ENCODE data around the gene KIF18B. TPM values are rescaled to one million over a fixed set of nuclear protein-coding genes. Genes with fewer than 3 reads are reported as not detected.

The KIF18B gene
- total RNA-seq, 1 experiment from 2014 or later = 82.2 TPM

DNA sequence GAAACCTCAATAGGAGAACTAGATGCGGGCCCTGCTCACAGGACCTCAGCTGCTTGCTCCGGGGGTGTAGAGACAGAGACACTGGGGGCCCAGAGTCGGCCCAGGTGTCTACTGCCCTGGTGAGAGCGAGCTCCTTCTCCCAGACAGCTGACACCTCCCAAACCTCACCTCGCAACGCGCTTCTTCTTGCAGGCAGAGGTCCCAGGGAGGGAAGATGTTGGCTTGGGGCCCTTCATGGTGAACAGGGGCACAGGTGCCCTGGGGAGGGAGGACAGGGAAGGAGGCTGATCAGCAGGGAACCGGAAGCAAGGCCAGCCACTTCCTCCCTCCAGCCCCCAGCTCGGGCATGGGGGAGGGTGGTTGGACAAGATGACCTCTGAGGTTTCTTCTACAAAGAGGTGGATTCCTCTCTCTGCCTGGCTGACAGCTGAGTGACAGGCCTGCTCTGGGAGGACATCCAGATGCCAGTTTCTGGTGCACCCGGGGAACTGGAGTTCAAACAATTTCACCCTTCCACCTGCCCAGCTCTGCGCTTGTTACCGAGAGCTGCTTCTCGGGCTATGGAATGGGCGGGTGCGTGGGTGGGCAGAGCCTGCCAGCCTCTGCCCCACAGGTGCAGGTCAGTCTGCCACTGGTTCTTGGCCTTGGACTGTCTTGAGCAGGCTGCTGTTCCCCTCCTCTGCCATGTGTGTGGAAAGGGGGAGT, 20.6 kb downstream of the KIF18B start:
- ATAC-seq (no peak), DNase-seq (ENCODE audit: low spot score) (no peak)
- Mint-ChIP-seq H3K9me3 (no peaks in the 10 kb centered on the region), H3K27ac (no peak overlapping the region), H3K27me3 (ENCODE audit: low read depth) (no peaks in the 10 kb centered on the region), H3K36me3 (peaks cover 59% of the 10 kb centered on the region), H3K4me3 (no peak overlapping the region), H3K4me1 (peaks cover 3% of the 10 kb centered on the region; the same call in 1 of the 2 replicates)
- ChIA-PET POLR2A (no interaction called here), CTCF (interaction anchor here (0.6 to 2.0 kb wide), 4 partner anchors 16 to 226 kb away, joined by 3 to 10 read pairs (median 6); partner anchors contain the start of gene ACBD4)
- TF ChIP-seq ZNF138 (CRISPR knock-in tag; conservative IDR thresholded peaks at IDR 0.05) (no peak), NFATC4 (CRISPR knock-in tag; IDR thresholded peaks at IDR 0.05) (no peak), TEAD1 (CRISPR knock-in tag; IDR thresholded peaks at IDR 0.05) (no peak), SMAD4 (CRISPR knock-in tag; IDR thresholded peaks at IDR 0.05) (no peak), RORB (CRISPR knock-in tag; IDR thresholded peaks at IDR 0.05) (no peak), KAT7 (CRISPR knock-in tag; IDR thresholded peaks at IDR 0.05; ENCODE audit: borderline replicate concordance) (no peak), EMX1 (CRISPR knock-in tag; IDR thresholded peaks at IDR 0.05) (no peak)
- TF ChIP-seq, protein P1, sequence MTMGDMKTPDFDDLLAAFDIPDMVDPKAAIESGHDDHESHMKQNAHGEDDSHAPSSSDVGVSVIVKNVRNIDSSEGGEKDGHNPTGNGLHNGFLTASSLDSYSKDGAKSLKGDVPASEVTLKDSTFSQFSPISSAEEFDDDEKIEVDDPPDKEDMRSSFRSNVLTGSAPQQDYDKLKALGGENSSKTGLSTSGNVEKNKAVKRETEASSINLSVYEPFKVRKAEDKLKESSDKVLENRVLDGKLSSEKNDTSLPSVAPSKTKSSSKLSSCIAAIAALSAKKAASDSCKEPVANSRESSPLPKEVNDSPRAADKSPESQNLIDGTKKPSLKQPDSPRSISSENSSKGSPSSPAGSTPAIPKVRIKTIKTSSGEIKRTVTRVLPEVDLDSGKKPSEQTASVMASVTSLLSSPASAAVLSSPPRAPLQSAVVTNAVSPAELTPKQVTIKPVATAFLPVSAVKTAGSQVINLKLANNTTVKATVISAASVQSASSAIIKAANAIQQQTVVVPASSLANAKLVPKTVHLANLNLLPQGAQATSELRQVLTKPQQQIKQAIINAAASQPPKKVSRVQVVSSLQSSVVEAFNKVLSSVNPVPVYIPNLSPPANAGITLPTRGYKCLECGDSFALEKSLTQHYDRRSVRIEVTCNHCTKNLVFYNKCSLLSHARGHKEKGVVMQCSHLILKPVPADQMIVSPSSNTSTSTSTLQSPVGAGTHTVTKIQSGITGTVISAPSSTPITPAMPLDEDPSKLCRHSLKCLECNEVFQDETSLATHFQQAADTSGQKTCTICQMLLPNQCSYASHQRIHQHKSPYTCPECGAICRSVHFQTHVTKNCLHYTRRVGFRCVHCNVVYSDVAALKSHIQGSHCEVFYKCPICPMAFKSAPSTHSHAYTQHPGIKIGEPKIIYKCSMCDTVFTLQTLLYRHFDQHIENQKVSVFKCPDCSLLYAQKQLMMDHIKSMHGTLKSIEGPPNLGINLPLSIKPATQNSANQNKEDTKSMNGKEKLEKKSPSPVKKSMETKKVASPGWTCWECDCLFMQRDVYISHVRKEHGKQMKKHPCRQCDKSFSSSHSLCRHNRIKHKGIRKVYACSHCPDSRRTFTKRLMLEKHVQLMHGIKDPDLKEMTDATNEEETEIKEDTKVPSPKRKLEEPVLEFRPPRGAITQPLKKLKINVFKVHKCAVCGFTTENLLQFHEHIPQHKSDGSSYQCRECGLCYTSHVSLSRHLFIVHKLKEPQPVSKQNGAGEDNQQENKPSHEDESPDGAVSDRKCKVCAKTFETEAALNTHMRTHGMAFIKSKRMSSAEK (CRISPR knock-in tag; IDR thresholded peaks at IDR 0.05; ENCODE audit: borderline replicate concordance) = no peak
- TF ChIP-seq, protein P2, sequence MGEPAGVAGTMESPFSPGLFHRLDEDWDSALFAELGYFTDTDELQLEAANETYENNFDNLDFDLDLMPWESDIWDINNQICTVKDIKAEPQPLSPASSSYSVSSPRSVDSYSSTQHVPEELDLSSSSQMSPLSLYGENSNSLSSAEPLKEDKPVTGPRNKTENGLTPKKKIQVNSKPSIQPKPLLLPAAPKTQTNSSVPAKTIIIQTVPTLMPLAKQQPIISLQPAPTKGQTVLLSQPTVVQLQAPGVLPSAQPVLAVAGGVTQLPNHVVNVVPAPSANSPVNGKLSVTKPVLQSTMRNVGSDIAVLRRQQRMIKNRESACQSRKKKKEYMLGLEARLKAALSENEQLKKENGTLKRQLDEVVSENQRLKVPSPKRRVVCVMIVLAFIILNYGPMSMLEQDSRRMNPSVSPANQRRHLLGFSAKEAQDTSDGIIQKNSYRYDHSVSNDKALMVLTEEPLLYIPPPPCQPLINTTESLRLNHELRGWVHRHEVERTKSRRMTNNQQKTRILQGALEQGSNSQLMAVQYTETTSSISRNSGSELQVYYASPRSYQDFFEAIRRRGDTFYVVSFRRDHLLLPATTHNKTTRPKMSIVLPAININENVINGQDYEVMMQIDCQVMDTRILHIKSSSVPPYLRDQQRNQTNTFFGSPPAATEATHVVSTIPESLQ (CRISPR knock-in tag; IDR thresholded peaks at IDR 0.05) = no peak
- TF ChIP-seq, protein P3, sequence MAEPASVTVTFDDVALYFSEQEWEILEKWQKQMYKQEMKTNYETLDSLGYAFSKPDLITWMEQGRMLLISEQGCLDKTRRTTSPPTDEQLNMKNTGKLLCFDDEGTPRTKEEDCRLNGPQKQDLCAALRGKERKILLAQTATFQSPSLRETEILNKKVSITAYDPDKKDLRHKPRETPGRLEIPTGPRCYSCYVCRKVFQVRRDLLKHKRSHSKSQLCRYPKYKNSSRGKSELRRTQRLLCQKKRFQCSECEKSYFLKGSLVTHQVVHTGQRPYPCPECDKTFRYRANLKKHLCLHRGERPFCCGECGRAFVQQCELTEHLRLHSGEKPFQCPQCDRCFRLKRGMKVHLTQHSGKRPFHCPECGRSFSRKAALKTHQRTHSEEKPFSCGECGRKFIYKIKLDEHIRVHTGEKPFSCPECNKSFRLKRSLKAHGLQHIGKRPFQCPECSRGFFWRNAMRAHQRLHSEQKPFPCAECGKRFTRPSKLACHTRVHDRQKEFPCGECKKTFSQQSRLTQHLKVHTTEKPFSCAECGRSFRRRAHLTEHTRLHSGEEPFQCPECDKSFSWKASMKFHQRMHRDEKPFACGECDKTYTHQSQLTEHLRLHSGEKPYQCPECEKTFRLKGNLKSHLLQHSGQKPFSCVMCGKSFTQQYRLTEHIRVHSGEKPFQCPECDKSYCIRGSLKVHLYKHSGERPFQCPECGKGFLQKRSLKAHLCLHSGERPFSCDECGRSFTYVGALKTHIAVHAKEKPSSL (CRISPR knock-in tag; conservative IDR thresholded peaks at IDR 0.05) = no peak
- TF ChIP-seq, protein P4, sequence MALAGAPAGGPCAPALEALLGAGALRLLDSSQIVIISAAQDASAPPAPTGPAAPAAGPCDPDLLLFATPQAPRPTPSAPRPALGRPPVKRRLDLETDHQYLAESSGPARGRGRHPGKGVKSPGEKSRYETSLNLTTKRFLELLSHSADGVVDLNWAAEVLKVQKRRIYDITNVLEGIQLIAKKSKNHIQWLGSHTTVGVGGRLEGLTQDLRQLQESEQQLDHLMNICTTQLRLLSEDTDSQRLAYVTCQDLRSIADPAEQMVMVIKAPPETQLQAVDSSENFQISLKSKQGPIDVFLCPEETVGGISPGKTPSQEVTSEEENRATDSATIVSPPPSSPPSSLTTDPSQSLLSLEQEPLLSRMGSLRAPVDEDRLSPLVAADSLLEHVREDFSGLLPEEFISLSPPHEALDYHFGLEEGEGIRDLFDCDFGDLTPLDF (CRISPR knock-in tag; IDR thresholded peaks at IDR 0.05) = no peak
- TF ChIP-seq, protein P5, sequence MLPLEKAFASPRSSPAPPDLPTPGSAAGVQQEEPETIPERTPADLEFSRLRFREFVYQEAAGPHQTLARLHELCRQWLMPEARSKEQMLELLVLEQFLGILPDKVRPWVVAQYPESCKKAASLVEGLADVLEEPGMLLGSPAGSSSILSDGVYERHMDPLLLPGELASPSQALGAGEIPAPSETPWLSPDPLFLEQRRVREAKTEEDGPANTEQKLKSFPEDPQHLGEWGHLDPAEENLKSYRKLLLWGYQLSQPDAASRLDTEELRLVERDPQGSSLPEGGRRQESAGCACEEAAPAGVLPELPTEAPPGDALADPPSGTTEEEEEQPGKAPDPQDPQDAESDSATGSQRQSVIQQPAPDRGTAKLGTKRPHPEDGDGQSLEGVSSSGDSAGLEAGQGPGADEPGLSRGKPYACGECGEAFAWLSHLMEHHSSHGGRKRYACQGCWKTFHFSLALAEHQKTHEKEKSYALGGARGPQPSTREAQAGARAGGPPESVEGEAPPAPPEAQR (CRISPR knock-in tag; IDR thresholded peaks at IDR 0.05) = no peak
- TF ChIP-seq, protein P6, sequence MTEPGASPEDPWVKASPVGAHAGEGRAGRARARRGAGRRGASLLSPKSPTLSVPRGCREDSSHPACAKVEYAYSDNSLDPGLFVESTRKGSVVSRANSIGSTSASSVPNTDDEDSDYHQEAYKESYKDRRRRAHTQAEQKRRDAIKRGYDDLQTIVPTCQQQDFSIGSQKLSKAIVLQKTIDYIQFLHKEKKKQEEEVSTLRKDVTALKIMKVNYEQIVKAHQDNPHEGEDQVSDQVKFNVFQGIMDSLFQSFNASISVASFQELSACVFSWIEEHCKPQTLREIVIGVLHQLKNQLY (CRISPR knock-in tag; IDR thresholded peaks at IDR 0.05) = no peak
